Retinal pigment epithelial cell (primary cell): ENCODE measurements around the gene OTUD1.
"Not testable (repeated sequence)": the region's sequence is repeated elsewhere in the genome, so short reads cannot be mapped to it uniquely, and the experiment has no call there.

Source experiments
- DNase-seq: peaks from one replicate; pipeline ENCODE4 v3.0.0-alpha.2; 2010; ENCODE audit warnings: low read depth
- H3K4me3 ChIP-seq: 2 replicates; pipeline ENCODE4 v1.5.1; 2011; ENCODE audit warnings: mild to moderate bottlenecking, low read length, control low read depth, moderate library complexity
- CTCF ChIP-seq: conservative IDR thresholded peaks from 2 replicates; pipeline ENCODE4 v1.5.1; 2011; ENCODE audit warnings: low read depth, low read length, control low read depth, inconsistent platforms

The OTUD1 gene, protein sequence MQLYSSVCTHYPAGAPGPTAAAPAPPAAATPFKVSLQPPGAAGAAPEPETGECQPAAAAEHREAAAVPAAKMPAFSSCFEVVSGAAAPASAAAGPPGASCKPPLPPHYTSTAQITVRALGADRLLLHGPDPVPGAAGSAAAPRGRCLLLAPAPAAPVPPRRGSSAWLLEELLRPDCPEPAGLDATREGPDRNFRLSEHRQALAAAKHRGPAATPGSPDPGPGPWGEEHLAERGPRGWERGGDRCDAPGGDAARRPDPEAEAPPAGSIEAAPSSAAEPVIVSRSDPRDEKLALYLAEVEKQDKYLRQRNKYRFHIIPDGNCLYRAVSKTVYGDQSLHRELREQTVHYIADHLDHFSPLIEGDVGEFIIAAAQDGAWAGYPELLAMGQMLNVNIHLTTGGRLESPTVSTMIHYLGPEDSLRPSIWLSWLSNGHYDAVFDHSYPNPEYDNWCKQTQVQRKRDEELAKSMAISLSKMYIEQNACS

DNA sequence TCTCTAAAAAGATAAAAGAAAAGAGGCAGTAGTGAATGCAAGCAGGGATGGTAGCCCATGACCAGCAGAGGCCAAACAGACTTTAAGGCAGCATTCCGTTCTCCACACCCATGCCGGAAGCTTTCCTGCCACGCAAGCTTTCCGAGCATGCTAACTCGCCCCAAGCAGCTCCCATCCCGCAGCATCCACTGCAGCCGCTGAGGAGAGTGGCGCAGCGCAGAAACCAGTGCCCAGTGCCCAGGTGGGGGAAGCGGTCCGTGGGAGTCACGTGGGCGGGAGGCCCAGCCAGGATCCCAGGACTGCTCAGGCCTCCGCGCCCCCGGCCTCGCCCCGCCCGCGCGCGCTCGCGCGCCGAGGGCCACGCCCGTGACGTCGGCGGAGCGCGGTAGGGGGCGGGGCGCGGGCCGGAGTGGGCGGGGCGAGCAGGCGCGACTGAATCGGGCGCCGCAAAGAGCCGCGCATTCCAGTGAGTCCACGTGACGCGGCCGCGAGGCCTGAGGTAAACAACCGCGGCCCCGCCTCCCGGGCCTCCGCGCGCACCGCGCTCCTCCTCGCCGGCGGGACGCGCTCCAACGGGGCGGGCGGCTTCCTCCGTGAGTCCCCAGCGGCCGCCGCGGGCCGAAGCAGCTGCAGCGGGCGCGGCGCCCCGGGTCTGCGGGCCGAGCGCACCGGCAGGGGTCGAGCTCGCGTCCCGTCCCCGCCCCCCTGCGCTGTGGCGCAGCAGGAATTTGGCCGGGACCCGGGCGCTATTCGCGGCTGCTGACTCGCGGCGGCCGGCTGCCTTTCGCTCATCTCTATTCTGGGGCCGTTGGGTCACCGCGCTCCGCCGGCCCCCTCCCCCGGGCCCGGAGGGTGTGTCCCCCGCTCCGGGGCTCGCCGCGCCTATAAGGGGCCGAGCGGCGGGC lies at the start of gene OTUD1:
Gene OTUD1 (plus strand): TSS at position 529 of the 905 bp plus-strand sequence. CDS start 383 bp downstream, outside the sequence.
- peak; percentile 8 for TF ChIP-seq CTCF
- DNase-seq, result peak; percentile 73
- peak within 1 kb of the TSS; percentile 78 for H3K4me3 ChIP-seq

DNA sequence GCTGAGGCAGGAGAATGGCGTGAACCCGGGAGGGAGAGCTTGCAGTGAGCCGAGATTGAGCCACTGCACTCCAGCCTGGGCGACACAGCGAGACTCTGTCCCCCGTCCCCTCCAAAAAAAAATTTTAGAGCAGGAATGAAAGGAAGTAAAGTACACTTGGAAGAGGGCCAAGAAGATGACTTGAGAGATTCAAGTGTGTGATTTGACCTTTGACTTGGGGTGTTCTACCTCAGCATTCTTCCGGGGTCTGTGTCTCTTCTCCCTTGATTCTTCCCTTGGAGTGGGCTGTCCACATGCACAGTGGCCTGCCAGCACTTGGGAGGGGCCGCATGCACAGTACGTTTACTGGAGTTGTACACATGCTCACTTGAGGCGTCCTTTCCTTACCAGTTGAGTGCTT lies 48.5 kb upstream of the OTUD1 start:
- not testable (repeated sequence) for DNase-seq, H3K4me3 ChIP-seq

GRCh38 chr10:23390809-23391208 lies 48.1 kb upstream of the OTUD1 start:
- no peak overlapping the region for H3K4me3 ChIP-seq
- no peak for TF ChIP-seq CTCF
- DNase-seq, result no peak

GRCh38 chr10:23391821-23392220 lies 47.1 kb upstream of the OTUD1 start:
- H3K4me3 ChIP-seq, result no peak overlapping the region
- no peak for TF ChIP-seq CTCF
- no peak for DNase-seq

GRCh38 chr10:23395017-23395416 lies 43.9 kb upstream of the OTUD1 start:
- DNase-seq, result no peak
- no peak for TF ChIP-seq CTCF
- no peak overlapping the region for H3K4me3 ChIP-seq

GRCh38 chr10:23396695-23397094 lies 42.2 kb upstream of the OTUD1 start:
- no peak overlapping the region for H3K4me3 ChIP-seq
- no peak for DNase-seq
- no peak for TF ChIP-seq CTCF

- no peak overlapping the region for H3K4me3 ChIP-seq
- peak; percentile 86 for DNase-seq
- TF ChIP-seq CTCF, result no peak
Observed at GRCh38 chr10:23399701-23400144, 39.2 kb upstream of the OTUD1 start.
